KMS-11 (cell line): ENCODE data around the gene SYNE1.

ENCODE experiments used
- H2AFZ ChIP-seq: fragments of 200-600 bp; sonication (generic); 2 replicates; pipeline ENCODE4 v1.6.1; 2016; ENCODE audit warnings: antibody characterized with exemption, mixed run types, low read depth
- H3K27ac ChIP-seq: fragments of 200-600 bp; sonication (generic); 2 replicates; pipeline ENCODE4 v1.6.1; 2016; ENCODE audit warnings: mild to moderate bottlenecking, mixed run types
- H3K27me3 ChIP-seq: fragments of 200-600 bp; sonication (generic); 2 replicates; pipeline ENCODE4 v1.6.1; 2017; ENCODE audit warnings: mild to moderate bottlenecking, low read depth, mixed run types, moderate library complexity; ENCODE audit not compliant: insufficient read depth
- H3K36me3 ChIP-seq: fragments of 200-600 bp; sonication (generic); 2 replicates; pipeline ENCODE4 v1.6.1; 2017; ENCODE audit warnings: mild to moderate bottlenecking, mixed run types; ENCODE audit not compliant: insufficient read depth
- H3K4me1 ChIP-seq: fragments of 200-600 bp; sonication (generic); 2 replicates; pipeline ENCODE4 v1.6.1; 2016; ENCODE audit warnings: mild to moderate bottlenecking, low read depth, mixed run types; ENCODE audit not compliant: poor library complexity, severe bottlenecking
- H3K4me2 ChIP-seq: fragments of 200-600 bp; sonication (generic); 2 replicates; pipeline ENCODE4 v1.7.0; 2016; ENCODE audit warnings: mild to moderate bottlenecking, mixed run types
- H3K4me3 ChIP-seq: fragments of 200-600 bp; sonication (generic); IDR thresholded peaks from 2 replicates; pipeline ENCODE4 v1.6.1; 2017; ENCODE audit warnings: low read depth, low read length, mixed read lengths; ENCODE audit not compliant: insufficient read depth
- H3K79me2 ChIP-seq: fragments of 200-600 bp; sonication (generic); 2 replicates; pipeline ENCODE4 v1.6.1; 2016; ENCODE audit warnings: low read depth, mixed run types; ENCODE audit not compliant: insufficient read depth
- H3K9ac ChIP-seq: fragments of 200-600 bp; sonication (generic); 2 replicates; pipeline ENCODE4 v1.6.1; 2016; ENCODE audit warnings: mild to moderate bottlenecking, mixed run types
- H4K20me1 ChIP-seq: fragments of 200-600 bp; sonication (generic); 2 replicates; pipeline ENCODE4 v1.6.1; 2016; ENCODE audit warnings: mild to moderate bottlenecking, mixed run types; ENCODE audit not compliant: insufficient read depth
- TF ChIP-seq, protein P1 (sequence below): fragments of 200-600 bp; sonication (generic); conservative IDR thresholded peaks from 2 replicates; pipeline ENCODE4 v1.6.1; 2017; ENCODE audit warnings: low read depth, mild to moderate bottlenecking, antibody characterized with exemption, low read length, moderate library complexity, mixed read lengths

Gene SYNE1

GRCh38 chr6:152295346-152295745 lies 341.8 kb downstream of the SYNE1 start:
- H3K4me2 ChIP-seq: no peak overlapping the region
- H3K79me2 ChIP-seq: no peaks in the 10 kb centered on the region
- no peak overlapping the region for H3K9ac ChIP-seq
- H3K36me3 ChIP-seq: no peaks in the 10 kb centered on the region
- TF ChIP-seq, protein P1, sequence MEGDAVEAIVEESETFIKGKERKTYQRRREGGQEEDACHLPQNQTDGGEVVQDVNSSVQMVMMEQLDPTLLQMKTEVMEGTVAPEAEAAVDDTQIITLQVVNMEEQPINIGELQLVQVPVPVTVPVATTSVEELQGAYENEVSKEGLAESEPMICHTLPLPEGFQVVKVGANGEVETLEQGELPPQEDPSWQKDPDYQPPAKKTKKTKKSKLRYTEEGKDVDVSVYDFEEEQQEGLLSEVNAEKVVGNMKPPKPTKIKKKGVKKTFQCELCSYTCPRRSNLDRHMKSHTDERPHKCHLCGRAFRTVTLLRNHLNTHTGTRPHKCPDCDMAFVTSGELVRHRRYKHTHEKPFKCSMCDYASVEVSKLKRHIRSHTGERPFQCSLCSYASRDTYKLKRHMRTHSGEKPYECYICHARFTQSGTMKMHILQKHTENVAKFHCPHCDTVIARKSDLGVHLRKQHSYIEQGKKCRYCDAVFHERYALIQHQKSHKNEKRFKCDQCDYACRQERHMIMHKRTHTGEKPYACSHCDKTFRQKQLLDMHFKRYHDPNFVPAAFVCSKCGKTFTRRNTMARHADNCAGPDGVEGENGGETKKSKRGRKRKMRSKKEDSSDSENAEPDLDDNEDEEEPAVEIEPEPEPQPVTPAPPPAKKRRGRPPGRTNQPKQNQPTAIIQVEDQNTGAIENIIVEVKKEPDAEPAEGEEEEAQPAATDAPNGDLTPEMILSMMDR: no peak
- H3K27me3 ChIP-seq: no peaks in the 10 kb centered on the region
- H3K27ac ChIP-seq: no peak overlapping the region
- peaks cover 37% of the 10 kb centered on the region for H3K4me1 ChIP-seq
- H3K4me3 ChIP-seq: no peak overlapping the region
- no peak overlapping the region for H2AFZ ChIP-seq
- H4K20me1 ChIP-seq: no peaks in the 10 kb centered on the region

DNA sequence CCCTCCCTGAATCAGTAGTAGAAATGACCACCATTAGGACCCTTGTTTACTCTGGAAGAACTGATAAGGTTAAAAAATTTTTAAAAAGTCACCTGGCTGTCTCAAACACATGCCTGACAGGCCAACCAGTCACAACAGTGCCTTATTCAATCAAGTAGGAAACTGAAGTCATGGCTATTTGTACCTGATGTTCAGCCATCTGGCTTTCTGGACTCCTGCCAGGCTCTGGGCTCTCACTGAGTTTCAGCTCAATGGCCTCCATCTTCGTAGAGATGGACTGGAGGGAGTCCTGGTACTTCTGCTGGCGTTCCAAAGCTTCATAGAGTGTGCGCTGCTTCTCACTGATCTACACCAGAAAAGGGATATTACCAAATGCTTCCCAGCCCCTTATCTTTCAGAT lies 343.8 kb downstream of the SYNE1 start:
- Histone ChIP-seq H2AFZ (no peak overlapping the region), H3K27me3 (no peaks in the 10 kb centered on the region), H3K36me3 (no peaks in the 10 kb centered on the region), H3K4me2 (no peak overlapping the region), H3K4me1 (peaks cover 18% of the 10 kb centered on the region), H3K79me2 (no peaks in the 10 kb centered on the region), H3K27ac (no peak overlapping the region), H4K20me1 (no peaks in the 10 kb centered on the region), H3K9ac (no peak overlapping the region), H3K4me3 (no peak overlapping the region)
- TF ChIP-seq, protein P1: no peak

DNA sequence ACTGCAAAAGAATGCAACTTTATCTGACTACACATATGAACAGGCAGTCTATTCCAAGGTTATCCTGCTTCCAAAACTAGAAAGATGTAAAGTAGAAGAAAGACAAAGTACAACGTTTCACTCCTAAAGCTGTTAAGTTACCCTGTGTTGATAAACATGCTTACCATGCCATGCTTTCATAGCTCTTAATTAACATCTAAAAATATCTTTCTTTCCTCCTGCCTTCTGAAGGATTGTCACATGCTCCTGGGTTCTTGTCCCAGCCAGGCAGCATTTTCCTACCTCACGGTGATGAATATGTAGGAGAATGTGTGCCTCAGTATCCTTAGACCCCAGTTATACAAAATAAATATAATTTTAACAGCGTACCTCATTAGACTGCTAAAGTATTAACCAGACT lies 344.6 kb downstream of the SYNE1 start:
- Histone ChIP-seq H4K20me1 (no peaks in the 10 kb centered on the region), H3K27me3 (no peaks in the 10 kb centered on the region), H3K4me3 (no peak overlapping the region), H3K4me1 (peaks cover 9% of the 10 kb centered on the region), H3K27ac (no peak overlapping the region), H3K9ac (no peak overlapping the region), H2AFZ (no peak overlapping the region), H3K4me2 (no peak overlapping the region), H3K36me3 (no peaks in the 10 kb centered on the region), H3K79me2 (no peaks in the 10 kb centered on the region)
- TF ChIP-seq, protein P1: no peak

DNA sequence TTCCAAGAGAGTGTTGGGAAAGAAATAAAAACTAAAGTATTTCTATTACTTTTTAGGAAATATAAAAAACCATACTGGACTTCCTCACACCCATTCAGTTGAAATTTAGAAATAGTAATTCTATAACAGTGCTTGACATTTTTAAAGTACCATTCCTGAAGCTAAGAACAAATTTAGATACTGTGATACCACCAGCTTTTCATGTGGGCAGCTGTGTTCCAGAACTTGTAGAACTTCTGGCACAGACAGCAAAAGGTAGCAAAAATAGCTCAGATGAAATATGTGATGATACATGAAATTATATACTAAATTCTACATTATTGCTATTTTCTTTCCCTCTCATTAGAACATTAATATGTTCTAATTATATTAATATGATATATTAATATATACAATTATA lies 346.5 kb downstream of the SYNE1 start:
- no peaks in the 10 kb centered on the region for H3K36me3 ChIP-seq
- H3K27ac ChIP-seq: no peak overlapping the region
- H3K79me2 ChIP-seq: no peaks in the 10 kb centered on the region
- TF ChIP-seq, protein P1: no peak
- no peak overlapping the region for H3K9ac ChIP-seq
- H3K4me3 ChIP-seq: no peak overlapping the region
- H3K4me2 ChIP-seq: no peak overlapping the region
- no peaks in the 10 kb centered on the region for H4K20me1 ChIP-seq
- no peaks in the 10 kb centered on the region for H3K4me1 ChIP-seq
- H2AFZ ChIP-seq: no peak overlapping the region
- H3K27me3 ChIP-seq: no peaks in the 10 kb centered on the region
